Testis (tissue), 3 donors: Measurements from ENCODE around the gene DCHS2. TPM values are rescaled to one million over a fixed set of nuclear protein-coding genes. Genes with fewer than 3 reads are reported as not detected.

ENCODE experiments used
- DNase-seq: peaks from one replicate; pipeline ENCODE4 v3.0.0-alpha.2; 2019
- H3K27ac ChIP-seq, 2 donors: fragments of 200-600 bp; sonication (generic); one replicate each; pipeline ENCODE4 v1.5.1; 2019
- H3K27me3 ChIP-seq: fragments of 200-600 bp; sonication (generic); one replicate; pipeline ENCODE4 v1.5.1; 2019
- H3K36me3 ChIP-seq: fragments of 200-600 bp; sonication (generic); one replicate; pipeline ENCODE4 v1.5.1; 2017; ENCODE audit warnings: low read depth; ENCODE audit errors: missing control alignments
- H3K4me1 ChIP-seq: fragments of 200-600 bp; sonication (generic); one replicate; pipeline ENCODE4 v1.5.1; 2019
- H3K4me3 ChIP-seq, 2 donors: fragments of 200-600 bp; sonication (generic); one replicate each; pipeline ENCODE4 v1.5.1; 2017 to 2019
- H3K9me3 ChIP-seq: fragments of 200-600 bp; sonication (generic); one replicate; pipeline ENCODE4 v1.5.1; 2017
- CTCF ChIP-seq, 3 experiments: fragments of 450-650 bp in 2 of 3; fragments of 200-600 bp in 1 of 3; sonication (generic) in 1 of 3; IDR thresholded peaks; one replicate each; pipeline ENCODE4 v1.5.1; 2016 to 2019; ENCODE audit warnings: antibody characterized with exemption in 3 of 3, mild to moderate bottlenecking in 2 of 3, moderate library complexity in 1 of 3
- POLR2A ChIP-seq: fragments of 450-650 bp; IDR thresholded peaks from one replicate; pipeline ENCODE4 v1.6.1; 2017; ENCODE audit warnings: antibody characterized with exemption, mild to moderate bottlenecking, moderate library complexity
- WGBS, 2 donors: methylation state at CpG; one replicate each; pipeline ENCODE4 v1.1.5; 2018; 5-methylcytosine and 5-hydroxymethylcytosine counted together
- intact Hi-C: fragments of 100-400 bp; cut with DNase I; formaldehyde crosslinking; loops from one replicate; pipeline ENCODE4 v1.15.1; 2023; ENCODE audit warnings: low total_unique reads
- polyA plus RNA-seq: library from polyadenylated mRNA; stranded (reverse); fragments of 350-450 nt; fragmentation: Illumina TruSeq; extraction: RNeasy Lipid Tissue Mini Kit (QIAGEN cat#74804); gene quantifications from one replicate; pipeline ENCODE4 v1.2.3, GENCODE V29; 2014; ENCODE audit warnings: low read depth, low replicate concordance; ENCODE audit not compliant: insufficient read depth
- total RNA-seq, 2 donors: library from RNA; depleted of rRNA; stranded (reverse); fragments of >200 nt; gene quantifications; one replicate each; pipeline ENCODE4 v1.2.3, GENCODE V29; 2016

Gene DCHS2
- total and polyA plus RNA-seq, 3 donors from 2014 or later, result 2.4 to 6.5 (median 4.7) TPM

- intact Hi-C loops, result no loop called here
- 84% methylated on average over 2 of the region's 2 CpGs for WGBS, 2 donors
- H3K9me3 ChIP-seq, result no peaks in the 10 kb centered on the region
Observed at GRCh38 chr4:154349829-154350228, 141.8 kb downstream of the DCHS2 start.

GRCh38 chr4:154348657-154349056, 142.9 kb downstream of the DCHS2 start:
- no peaks in the 10 kb centered on the region for H3K4me1 ChIP-seq
- H3K36me3 ChIP-seq, result no peaks in the 10 kb centered on the region
- H3K4me3 ChIP-seq, result no peak overlapping the region
- no peaks in the 10 kb centered on the region for H3K9me3 ChIP-seq
- intact Hi-C loops, result no loop called here
- TF ChIP-seq CTCF (IDR thresholded peaks at IDR 0.05) (no peak), POLR2A (no peak)
- 80 to 85% methylated on average over 3 of the region's 3 CpGs for WGBS, 2 donors
- no peaks in the 10 kb centered on the region for H3K27me3 ChIP-seq
- H3K27ac ChIP-seq, result no peak overlapping the region
- DNase-seq, result no peak

More at GRCh38 chr4:154349829-154350228, 141.8 kb downstream of the DCHS2 start:
- Histone ChIP-seq H3K27ac (no peak overlapping the region), H3K36me3 (no peaks in the 10 kb centered on the region), H3K27me3 (no peaks in the 10 kb centered on the region), H3K4me3 (no peak overlapping the region), H3K4me1 (no peaks in the 10 kb centered on the region)
- DNase-seq, result no peak
- no peak for TF ChIP-seq POLR2A
- TF ChIP-seq CTCF (IDR thresholded peaks at IDR 0.05), result no peak

- Histone ChIP-seq H3K27me3 (no peaks in the 10 kb centered on the region), H3K36me3 (no peaks in the 10 kb centered on the region), H3K4me1 (no peaks in the 10 kb centered on the region), H3K27ac (no peak overlapping the region), H3K9me3 (no peaks in the 10 kb centered on the region), H3K4me3 (no peak overlapping the region)
- WGBS, 2 donors, result 75 to 81% methylated on average over 1 of the region's 1 CpG
- DNase-seq, result no peak
- intact Hi-C loops, result no loop called here
- no peak for TF ChIP-seq POLR2A
Observed at GRCh38 chr4:154345359-154345758, 146.2 kb downstream of the DCHS2 start.

- TF ChIP-seq CTCF (IDR thresholded peaks at IDR 0.05) (no peak), POLR2A (no peak)
Observed at GRCh38 chr4:154344686-154345085, 146.9 kb downstream of the DCHS2 start.

GRCh38 chr4:154343651-154344050, 147.9 kb downstream of the DCHS2 start:
- Histone ChIP-seq H3K4me1 (no peaks in the 10 kb centered on the region), H3K36me3 (no peaks in the 10 kb centered on the region), H3K4me3 (no peak overlapping the region), H3K27ac (no peak overlapping the region), H3K9me3 (no peaks in the 10 kb centered on the region), H3K27me3 (no peaks in the 10 kb centered on the region)
- no peak for DNase-seq
- intact Hi-C loops, result no loop called here
- 74 to 77% methylated on average over 3 of the region's 3 CpGs for WGBS, 2 donors
- TF ChIP-seq CTCF (IDR thresholded peaks at IDR 0.05) (no peak), POLR2A (no peak)

More at GRCh38 chr4:154344686-154345085, 146.9 kb downstream of the DCHS2 start:
- Histone ChIP-seq H3K4me1 (no peaks in the 10 kb centered on the region), H3K27me3 (no peaks in the 10 kb centered on the region), H3K4me3 (no peak overlapping the region), H3K36me3 (no peaks in the 10 kb centered on the region), H3K27ac (no peak overlapping the region), H3K9me3 (no peaks in the 10 kb centered on the region)
- DNase-seq, result no peak
- WGBS, 2 donors, result 88 to 90% methylated on average over 6 of the region's 6 CpGs
- intact Hi-C loops, result no loop called here
